Colonic mucosa (tissue), 4 donors: ENCODE results near the gene TM7SF2. TPM values are rescaled to one million over a fixed set of nuclear protein-coding genes. Genes with fewer than 3 reads are reported as not detected.

Source experiments
- DNase-seq: peaks from one replicate; pipeline ENCODE4 v3.0.0-alpha.2; 2020
- H3K27ac ChIP-seq: fragments of 200-600 bp; one replicate; pipeline ENCODE4 v1.8.0; 2021
- H3K27me3 ChIP-seq: fragments of 200-600 bp; one replicate; pipeline ENCODE4 v1.8.0; 2021
- H3K36me3 ChIP-seq: fragments of 200-600 bp; one replicate; pipeline ENCODE4 v1.8.0; 2021
- H3K4me1 ChIP-seq: fragments of 200-600 bp; one replicate; pipeline ENCODE4 v1.8.0; 2021; ENCODE audit warnings: mild to moderate bottlenecking
- H3K4me3 ChIP-seq: fragments of 200-600 bp; one replicate; pipeline ENCODE4 v1.8.0; 2021
- H3K9ac ChIP-seq, 2 donors: one replicate each; pipeline ENCODE4 v1.7.0; 2013; ENCODE audit warnings: control low read depth in 2 of 2, low read depth in 2 of 2, low read length in 2 of 2
- H3K9me3 ChIP-seq: fragments of 200-600 bp; one replicate; pipeline ENCODE4 v1.8.0; 2021
- CTCF ChIP-seq: fragments of 200-600 bp; IDR thresholded peaks from one replicate; pipeline ENCODE4 v1.8.0; 2022; ENCODE audit warnings: antibody characterized with exemption, mild to moderate bottlenecking
- intact Hi-C: fragments of 100-400 bp; cut with DNase I; formaldehyde crosslinking; loops from one replicate; pipeline ENCODE4 v1.14.1; 2022
- total RNA-seq, 2 donors: library from RNA; stranded (reverse); fragmentation: NEBNext Ultra II Directional in 1 of 2; extraction: Animal tissue kit (Norgen Biotek cat#: 25700) in 1 of 2; gene quantifications; one replicate each; pipeline ENCODE4 v1.2.1, GENCODE V29; 2021
- donor health status: healthy.
- donor health status: DM: no; HTN: no; CAD: no.
- donor health status: DM: no; HTN: no; CAD: no.

TM7SF2 gene
- total RNA-seq, 2 donors from 2014 or later: 26.6 to 40.0 TPM

GRCh38 chr11:65132988-65133700 lies 21.5 kb downstream of the TM7SF2 start:
- Histone ChIP-seq H3K4me3 (peak overlapping the region; percentile 86), H3K4me1 (peaks cover 15% of the 10 kb centered on the region), H3K9me3 (no peaks in the 10 kb centered on the region), H3K36me3 (peaks cover 33% of the 10 kb centered on the region), H3K9ac (peak overlapping the region; percentile 96 to 98), H3K27me3 (no peaks in the 10 kb centered on the region), H3K27ac (peak overlapping the region; percentile 94)
- intact Hi-C loops: no loop called here
- DNase-seq: peak; percentile 94
- TF ChIP-seq CTCF: no peak

- H3K27me3 ChIP-seq: no peaks in the 10 kb centered on the region
- H3K27ac ChIP-seq: peak overlapping the region; percentile 94
- peak overlapping the region; percentile 86 for H3K4me3 ChIP-seq
- peak overlapping the region; percentile 96 to 98 for H3K9ac ChIP-seq
- no peak for DNase-seq
- no peak for TF ChIP-seq CTCF
- intact Hi-C loops: no loop called here
- no peaks in the 10 kb centered on the region for H3K9me3 ChIP-seq
- H3K4me1 ChIP-seq: peaks cover 15% of the 10 kb centered on the region
- H3K36me3 ChIP-seq: peaks cover 27% of the 10 kb centered on the region
Observed at GRCh38 chr11:65133724-65134123, 22.1 kb downstream of the TM7SF2 start.

- no peaks in the 10 kb centered on the region for H3K9me3 ChIP-seq
- peak within 1 kb of the TSS; percentile 96 to 98 for H3K9ac ChIP-seq
- intact Hi-C loops: no loop called here
- no peak for TF ChIP-seq CTCF
- H3K4me3 ChIP-seq: peak within 1 kb of the TSS; percentile 86
- peaks cover 15% of the 10 kb centered on the region for H3K4me1 ChIP-seq
- peaks cover 20% of the 10 kb centered on the region for H3K36me3 ChIP-seq
- peak; percentile 95 for DNase-seq
- H3K27me3 ChIP-seq: no peaks in the 10 kb centered on the region
- peak within 1 kb of the TSS; percentile 94 for H3K27ac ChIP-seq
Observed at GRCh38 chr11:65134240-65134951, 22.7 kb downstream of the TM7SF2 start, which contains the start of gene SYVN1. TSS of gene SYVN1 (minus strand) at chr11:65134519. CDS start at chr11:65133601, 918 bp downstream.

GRCh38 chr11:65134952-65135632 lies 23.4 kb downstream of the TM7SF2 start:
- Histone ChIP-seq H3K9ac (peak overlapping the region; percentile 96 to 98), H3K27me3 (no peaks in the 10 kb centered on the region), H3K27ac (peak overlapping the region; percentile 94), H3K36me3 (peaks cover 14% of the 10 kb centered on the region), H3K9me3 (no peaks in the 10 kb centered on the region), H3K4me3 (peak overlapping the region; percentile 86), H3K4me1 (peaks cover 15% of the 10 kb centered on the region)
- intact Hi-C loops: loop anchor here (5.0 kb wide), 1 partner anchor 47 kb away; the partner anchor contains the start of gene CAPN1
- peak; percentile 96 for DNase-seq
- no peak for TF ChIP-seq CTCF

- Histone ChIP-seq H3K36me3 (peaks cover 10% of the 10 kb centered on the region), H3K27ac (peak overlapping the region; percentile 94), H3K9me3 (no peaks in the 10 kb centered on the region), H3K9ac (peak overlapping the region; percentile 96 to 98), H3K27me3 (no peaks in the 10 kb centered on the region), H3K4me1 (peaks cover 15% of the 10 kb centered on the region), H3K4me3 (peak overlapping the region; percentile 86)
- intact Hi-C loops: loop anchor here (5.0 kb wide), 1 partner anchor 47 kb away; the partner anchor contains the start of gene CAPN1
- DNase-seq: no peak
- TF ChIP-seq CTCF: no peak
Observed at GRCh38 chr11:65135633-65136145, 24.0 kb downstream of the TM7SF2 start.
